Stimulated activated CD8-positive, alpha-beta memory T cell treated with anti-CD3 and anti-CD28 coated beads, Interleukin-2, amount 100 ng/mL, for 48 hours (primary cell): ENCODE results near the gene QKI.

Source experiments
- DNase-seq, 2 donors: peaks; one replicate each; pipeline ENCODE4 v3.0.0-alpha.2; 2020; ENCODE audit warnings: low read depth in 2 of 2

The QKI gene

GRCh38 chr6:163617549-163617948, 203.0 kb downstream of the QKI start:
- no peak for DNase-seq

DNA sequence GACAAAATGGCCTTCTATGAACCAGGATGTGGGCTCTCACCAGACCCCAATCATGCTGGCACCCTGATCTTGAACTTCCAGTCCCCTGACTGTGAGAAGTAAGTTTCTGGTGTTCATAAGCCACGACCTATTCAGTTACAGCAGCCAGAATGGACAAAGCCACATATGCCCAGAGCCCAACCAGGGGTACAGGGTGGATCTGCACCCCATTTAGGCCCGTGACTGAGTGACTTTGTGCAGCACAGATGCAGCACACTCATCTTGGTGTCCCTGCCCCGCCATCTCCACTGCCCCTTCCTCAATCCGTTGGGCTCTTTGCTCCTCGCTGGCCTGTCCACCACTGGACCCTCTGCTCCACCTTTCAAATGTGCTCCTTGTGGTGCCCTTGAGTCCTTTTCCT, 205.6 kb downstream of the QKI start:
- DNase-seq, result no peak

- DNase-seq, result no peak
These were observed 206.3 kb downstream of the QKI start for GRCh38 chr6:163620670-163621330.

GRCh38 chr6:163625265-163625664, 210.7 kb downstream of the QKI start:
- DNase-seq, result no peak

DNA sequence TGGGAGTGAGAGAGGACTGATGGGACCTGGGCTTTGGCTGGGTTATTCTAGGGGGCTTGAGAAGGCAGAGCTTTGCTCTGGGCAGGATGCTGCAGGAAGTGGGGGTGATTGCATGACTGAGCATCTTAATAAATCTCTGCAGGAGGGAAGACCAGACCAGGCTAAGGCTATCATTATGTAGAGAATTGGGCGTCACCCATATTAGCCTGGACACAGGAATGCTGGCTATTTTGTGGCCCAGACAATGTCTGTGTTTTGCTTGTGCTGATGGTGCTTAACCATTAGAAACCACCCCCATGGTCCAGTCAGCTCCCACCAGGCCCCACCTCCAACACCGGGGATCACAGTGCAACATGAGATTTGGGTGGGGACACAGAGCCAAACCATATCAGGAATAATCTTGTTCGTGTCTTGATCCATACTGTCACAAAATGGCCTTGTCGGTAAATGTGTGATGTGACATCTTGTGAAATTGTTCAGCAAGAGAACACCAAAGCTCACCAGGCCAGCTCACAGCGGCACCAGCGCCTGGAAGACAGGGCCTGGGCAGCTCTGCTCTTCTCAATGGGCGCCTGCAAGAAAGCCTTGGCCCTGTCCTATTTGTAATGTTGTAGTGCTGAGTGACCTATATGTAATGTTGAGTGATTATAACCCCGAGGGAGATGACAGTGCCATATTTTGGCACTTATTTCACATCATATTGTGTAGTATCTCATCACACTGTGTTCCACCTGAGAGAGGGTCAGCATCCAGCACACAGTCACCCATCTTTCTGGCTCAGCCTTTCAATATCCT, 211.8 kb downstream of the QKI start:
- DNase-seq, result no peak

GRCh38 chr6:163627274-163628062, 212.9 kb downstream of the QKI start:
- DNase-seq, result no peak
